D341Med (cell line): ENCODE data around the gene MEGF6.

Source experiments
- DNase-seq: peaks from one replicate; pipeline ENCODE4 v3.0.0; 2012; ENCODE audit warnings: low spot score

Gene MEGF6

DNA sequence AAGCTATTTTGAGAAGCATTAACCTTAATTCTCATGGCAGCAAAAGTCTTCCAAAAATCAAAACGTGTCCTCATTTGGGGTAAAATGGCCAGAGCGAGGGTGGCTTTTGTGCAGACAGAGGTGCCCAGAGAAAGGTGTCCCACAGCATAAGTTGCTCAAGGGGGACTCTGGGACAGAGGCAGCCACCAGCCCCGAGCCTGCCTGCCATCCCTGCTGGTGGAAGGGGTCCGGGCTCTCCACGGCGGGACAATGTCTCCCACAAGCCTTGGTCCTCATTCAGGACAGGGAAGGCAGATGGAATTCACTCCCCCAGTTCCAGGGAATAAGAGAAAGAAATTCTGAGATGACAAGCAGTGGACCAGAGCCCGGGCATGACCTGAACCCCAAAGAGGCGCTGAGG is 169.4 kb downstream of the MEGF6 start:
- DNase-seq = no peak

DNA sequence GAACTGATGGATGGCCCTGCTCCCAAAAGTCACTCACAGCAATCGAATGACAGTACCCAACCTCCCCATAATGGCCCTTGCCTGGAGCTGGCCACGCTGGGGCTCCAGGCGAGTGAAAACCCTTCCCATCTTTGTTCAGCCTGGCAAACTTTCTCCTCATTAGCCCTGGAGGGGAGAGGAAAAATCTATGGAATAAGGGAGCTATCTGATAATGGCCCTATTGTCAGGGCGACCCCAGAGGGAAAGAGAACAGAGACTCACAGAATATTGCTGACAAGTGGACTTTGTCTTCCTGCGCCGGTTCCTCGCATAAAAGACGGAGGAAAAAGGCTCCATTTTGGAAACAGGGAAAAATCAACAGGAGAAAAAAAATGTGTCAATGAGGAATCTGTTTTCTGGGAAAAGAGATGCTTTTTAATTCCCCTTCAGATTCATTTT is 169.9 kb downstream of the MEGF6 start:
- DNase-seq = no peak

DNA sequence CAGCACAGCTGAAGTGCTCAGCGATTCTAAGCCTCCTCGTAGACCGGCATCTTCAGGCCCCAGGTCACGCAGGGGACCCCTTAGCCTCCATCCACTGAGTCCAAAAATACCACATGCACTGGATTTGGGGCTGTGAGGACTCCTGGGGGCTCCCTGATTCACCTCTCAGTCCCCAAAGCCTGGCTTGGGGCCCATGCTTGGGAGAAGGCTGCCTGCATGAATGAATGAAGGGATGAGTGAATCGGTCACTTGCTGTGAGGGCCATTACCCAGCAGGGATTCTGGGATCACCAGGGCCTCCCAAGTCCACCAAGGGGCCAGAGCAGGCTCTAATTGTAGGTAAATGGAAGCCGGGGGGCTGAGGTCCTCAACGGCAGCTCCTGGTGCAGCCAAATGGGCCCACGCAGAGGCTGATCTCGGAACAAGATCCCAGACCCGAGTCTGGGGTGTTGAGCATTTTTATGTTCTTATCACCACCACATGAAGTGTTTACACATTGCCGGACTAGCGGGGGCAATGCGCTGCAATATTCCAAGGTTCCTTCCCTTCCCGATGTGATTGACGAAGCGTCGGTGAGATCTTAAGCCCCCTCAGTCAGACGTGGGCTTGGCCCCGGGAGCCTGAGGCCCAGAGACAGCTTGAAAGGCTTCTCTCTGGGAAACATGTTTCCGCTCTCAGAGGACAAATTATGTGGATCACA is 170.4 kb downstream of the MEGF6 start:
- no peak for DNase-seq

DNA sequence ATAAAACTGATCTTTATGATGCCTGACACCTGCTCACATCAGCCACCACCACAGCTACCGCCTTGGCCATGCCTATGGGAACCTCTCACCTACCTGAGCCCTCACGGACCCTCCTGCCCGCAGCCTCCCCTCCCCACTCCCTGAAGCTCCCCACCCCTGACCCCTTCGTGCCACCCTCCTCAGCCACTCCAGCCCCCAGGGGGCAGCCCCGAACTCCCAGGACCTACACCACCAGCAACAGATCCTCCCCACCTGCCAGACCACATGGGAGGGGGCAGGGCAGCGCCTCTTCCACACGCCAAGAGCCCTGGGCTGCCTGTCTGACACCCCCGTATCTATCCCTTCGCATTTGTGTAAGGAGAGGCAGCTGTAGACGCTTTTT is 171.0 kb downstream of the MEGF6 start:
- DNase-seq = no peak
